Activated T-helper 1 cell treated with anti-CD3 and anti-CD28 coated beads, Interleukin-12 subunit alpha, Interleukin-12 subunit beta, Interleukin-2, Interleukin-4 antibody, amounts not matched to agents 30 ng/mL and 10 ng/mL and 1 ng/mL, durations not matched to agents 14 hours and 24 hours and 36 hours (primary cell): ENCODE results near the gene PLEKHJ1. TPM values are rescaled to one million over a fixed set of nuclear protein-coding genes. Genes with fewer than 3 reads are reported as not detected.

ENCODE experiments used
- DNase-seq: peaks from one replicate; pipeline ENCODE4 v3.0.0; 2021; ENCODE audit warnings: low spot score
- H3K27ac Mint-ChIP-seq: one replicate; pipeline ENCODE4 v1.8.0; 2021; ENCODE audit warnings: mild to moderate bottlenecking, mixed read lengths
- H3K27me3 Mint-ChIP-seq: one replicate; pipeline ENCODE4 v1.8.0; 2022; ENCODE audit warnings: mild to moderate bottlenecking, moderate library complexity, mixed read lengths; ENCODE audit not compliant: insufficient read depth
- H3K36me3 Mint-ChIP-seq: one replicate; pipeline ENCODE4 v1.8.0; 2021; ENCODE audit warnings: low read depth, mixed read lengths
- H3K4me1 Mint-ChIP-seq: one replicate; pipeline ENCODE4 v1.8.0; 2021; ENCODE audit warnings: low read depth, mixed read lengths
- H3K4me3 Mint-ChIP-seq: one replicate; pipeline ENCODE4 v1.8.0; 2021; ENCODE audit warnings: mild to moderate bottlenecking, moderate library complexity, mixed read lengths
- H3K9me3 Mint-ChIP-seq: one replicate; pipeline ENCODE4 v1.8.0; 2021; ENCODE audit warnings: mixed read lengths
- intact Hi-C: fragments of 100-400 bp; cut with micrococcal nuclease; formaldehyde crosslinking; loops from one replicate; pipeline ENCODE4 v1.15.1; 2024
- total RNA-seq: library from RNA; stranded (reverse); gene quantifications from 2 replicates; pipeline ENCODE4 v1.2.3, GENCODE V29; 2022

The PLEKHJ1 gene
- total RNA-seq, 1 donor from 2014 or later = 67.5 TPM

- Mint-ChIP-seq H3K4me3 (no peak overlapping the region), H3K27me3 (no peaks in the 10 kb centered on the region), H3K4me1 (peaks cover 9% of the 10 kb centered on the region), H3K9me3 (no peaks in the 10 kb centered on the region), H3K27ac (no peak overlapping the region), H3K36me3 (peaks cover 31% of the 10 kb centered on the region)
- DNase-seq = no peak
- intact Hi-C loops = no loop called here
Observed at GRCh38 chr19:2185734-2186070, 50.4 kb downstream of the PLEKHJ1 start.

DNA sequence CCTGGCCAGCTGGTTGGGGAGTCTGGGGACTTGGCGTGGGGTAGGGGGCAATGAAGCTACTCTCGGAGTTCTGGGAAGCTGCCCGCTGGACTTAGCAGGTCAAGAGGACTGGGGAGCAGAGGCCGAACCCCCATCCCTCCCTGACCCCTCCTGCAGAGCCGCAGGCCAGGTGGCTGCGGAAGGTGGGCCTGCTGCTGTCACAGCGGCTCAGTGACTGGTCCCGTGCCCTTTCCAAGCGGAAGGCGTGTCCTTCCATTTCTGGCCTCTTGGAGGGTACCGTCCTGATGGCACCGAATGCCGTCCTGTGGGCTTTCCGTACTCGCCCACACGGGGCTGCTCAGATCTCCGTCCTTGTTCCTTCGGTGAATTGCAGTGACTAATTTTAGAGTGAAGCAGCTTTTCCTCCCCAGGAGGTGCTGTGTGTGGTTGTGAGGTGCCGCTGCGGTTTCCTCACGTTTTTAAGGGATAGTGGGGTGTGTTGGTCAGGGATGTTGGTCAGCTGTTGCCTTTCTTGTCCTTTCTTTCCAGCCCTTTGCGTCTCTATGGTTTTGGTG, 51.6 kb downstream of the PLEKHJ1 start:
- no peaks in the 10 kb centered on the region for H3K9me3 Mint-ChIP-seq
- H3K4me1 Mint-ChIP-seq = peaks cover 9% of the 10 kb centered on the region
- no peak overlapping the region for H3K27ac Mint-ChIP-seq
- H3K27me3 Mint-ChIP-seq = no peaks in the 10 kb centered on the region
- no peak for DNase-seq
- no peak overlapping the region for H3K4me3 Mint-ChIP-seq
- intact Hi-C loops = no loop called here
- H3K36me3 Mint-ChIP-seq = peaks cover 35% of the 10 kb centered on the region

Other genes starting within 250 kb of the PLEKHJ1 start
- 27.5 and 27.7 TPM in 2 replicates for gene BTBD2, start 220.6 kb downstream of the PLEKHJ1 start, total RNA-seq
- 150 and 166 TPM in 2 replicates for gene MKNK2, start 185.1 kb downstream of the PLEKHJ1 start, total RNA-seq
- gene MOB3A, start 140.0 kb downstream of the PLEKHJ1 start, total RNA-seq = 161 and 167 TPM in 2 replicates
- gene IZUMO4, start 139.4 kb downstream of the PLEKHJ1 start, total RNA-seq = 6.7 and 7.1 TPM in 2 replicates
- gene AP3D1, start 84.8 kb downstream of the PLEKHJ1 start, total RNA-seq = 120 and 124 TPM in 2 replicates
- 119 and 128 TPM in 2 replicates for gene DOT1L, start 72.4 kb downstream of the PLEKHJ1 start, total RNA-seq
- 153 and 169 TPM in 2 replicates for gene SF3A2, start 495 bp upstream of the PLEKHJ1 start, total RNA-seq
- 2.2 and 4.5 TPM in 2 replicates for gene AMH, start 13.0 kb upstream of the PLEKHJ1 start, total RNA-seq
- gene JSRP1, start 20.1 kb upstream of the PLEKHJ1 start, total RNA-seq = 0.34 TPM in 1 of 2 replicates, not detected in the other
- 0.07 and 0.16 TPM in 2 replicates for gene PEAK3, start 45.8 kb upstream of the PLEKHJ1 start, total RNA-seq
- gene LINGO3, start 71.8 kb upstream of the PLEKHJ1 start, total RNA-seq = 0.18 and 0.24 TPM in 2 replicates
- 180 and 193 TPM in 2 replicates for gene LSM7, start 92.3 kb upstream of the PLEKHJ1 start, total RNA-seq
- 71.2 and 71.4 TPM in 2 replicates for gene SPPL2B, start 92.4 kb upstream of the PLEKHJ1 start, total RNA-seq
- gene TMPRSS9, start 123.9 kb upstream of the PLEKHJ1 start, total RNA-seq = not detected in 2 replicates
- 178 and 185 TPM in 2 replicates for gene TIMM13, start 191.3 kb upstream of the PLEKHJ1 start, total RNA-seq
- gene LMNB2, start 220.6 kb upstream of the PLEKHJ1 start, total RNA-seq = 109 and 116 TPM in 2 replicates
- 129 and 132 TPM in 2 replicates for gene GADD45B, start 239.8 kb upstream of the PLEKHJ1 start, total RNA-seq